ENCODE data around the gene FLYWCH1. TPM values are rescaled to one million over a fixed set of nuclear protein-coding genes. Genes with fewer than 3 reads are reported as not detected.

Gene FLYWCH1
- total and polyA plus RNA-seq, 9 of the 15 experiments (the other 6 are each of a cell fraction or from before 2014, with no cell fraction given): 0.18 to 33.6 (median 11.3) TPM

GRCh38 chr16:2971134-2971984 is 59.6 kb downstream of the FLYWCH1 start (continued):
- TF ChIP-seq TCF15 (CRISPR knock-in tag; IDR thresholded peaks at IDR 0.05) (no peak), HMGN3 (IDR thresholded peaks at IDR 0.05; ENCODE audit: borderline replicate concordance, extremely low read depth, insufficient read length, low read depth, low read length) (peak; percentile 69), BACH1 (tag; IDR thresholded peaks at IDR 0.05) (no peak), HIVEP1 (CRISPR knock-in tag; IDR thresholded peaks at IDR 0.05) (no peak), ZBTB8A (IDR thresholded peaks at IDR 0.05; ENCODE audit: partially characterized antibody) (no peak), SIRT6 (IDR thresholded peaks at IDR 0.05; ENCODE audit: low read depth, low read length) (peak; percentile 48), ETS1 (conservative IDR thresholded peaks at IDR 0.05; ENCODE audit: control insufficient read depth, low read depth, low read length) (0 out of 2 replicates have a peak, but pooled peaks have one; percentile 10), ELF4 (CRISPR knock-in tag; IDR thresholded peaks at IDR 0.05) (no peak), ZNF740 (CRISPR knock-in tag; IDR thresholded peaks at IDR 0.05) (no peak), ZNF740 (tag; IDR thresholded peaks at IDR 0.05) (no peak), TFAM (CRISPR knock-in tag; conservative IDR thresholded peaks at IDR 0.05) (no peak), FUS (optimal IDR thresholded peaks at IDR 0.05; ENCODE audit: low read depth, low read length) (peak; percentile 12), POLR2A (conservative IDR thresholded peaks at IDR 0.05) (peak; percentile 11), SRSF1 (IDR thresholded peaks at IDR 0.05; ENCODE audit: low read depth, low read length) (no peak), CTCFL (IDR thresholded peaks at IDR 0.05; ENCODE audit: borderline replicate concordance, insufficient read depth, low read depth, low read length, poor library complexity, severe bottlenecking) (peak; percentile 4), FIP1L1 (IDR thresholded peaks at IDR 0.05; ENCODE audit: low read depth, low read length, poor library complexity, severe bottlenecking) (peak; percentile 67), PTBP1 (IDR thresholded peaks at IDR 0.05; ENCODE audit: low read depth, low read length) (peak; percentile 50; the same call in 1 of the 2 replicates), HMGXB4 (CRISPR knock-in tag; IDR thresholded peaks at IDR 0.05) (no peak), MAZ (CRISPR knock-in tag; conservative IDR thresholded peaks at IDR 0.05 in 1 of 2, IDR thresholded peaks at IDR 0.05 in 1 of 2) (0 out of 4 replicates have a peak, but pooled peaks of 1 of the 2 experiments have one; percentile 27), TBP (optimal IDR thresholded peaks at IDR 0.05; ENCODE audit: low read depth, low read length) (no peak), RHOXF2B (CRISPR knock-in tag; conservative IDR thresholded peaks at IDR 0.05) (no peak)

All from K562 (cell line).